Activated CD4-positive, alpha-beta T cell treated with anti-CD3 and anti-CD28 coated beads, Interleukin-2, amount 10 ng/mL, durations not matched to agents 7 days and 5 days (primary cell): ENCODE results near the gene BTBD9. TPM values are rescaled to one million over a fixed set of nuclear protein-coding genes. Genes with fewer than 3 reads are reported as not detected.
"Not testable (repeated sequence)": the region's sequence is repeated elsewhere in the genome, so short reads cannot be mapped to it uniquely, and the experiment has no call there.

Experiments
- CTCF ChIA-PET: fragments of 350-600 bp; sonication (Branson Sonifier 250); formaldehyde crosslinking; loops from one replicate; lab custom pipeline; 2021; ENCODE audit warnings: antibody characterized with exemption; lab: Charles Lee
- POLR2A ChIA-PET: fragments of 350-600 bp; sonication (Branson Sonifier 250); formaldehyde crosslinking; loops from one replicate; lab custom pipeline; 2021; ENCODE audit warnings: antibody characterized with exemption; lab: Charles Lee
- DNase-seq: peaks from one replicate; pipeline ENCODE4 v3.0.0-alpha.2; 2020
- H3K27ac Mint-ChIP-seq: one replicate; pipeline ENCODE4 v1.8.0; 2021; ENCODE audit warnings: mild to moderate bottlenecking, moderate library complexity, mixed read lengths
- H3K27me3 Mint-ChIP-seq: one replicate; pipeline ENCODE4 v1.8.0; 2021; ENCODE audit warnings: mixed read lengths
- H3K36me3 Mint-ChIP-seq: one replicate; pipeline ENCODE4 v1.8.0; 2021; ENCODE audit warnings: low read depth, mixed read lengths
- H3K4me1 Mint-ChIP-seq: one replicate; pipeline ENCODE4 v1.8.0; 2021; ENCODE audit warnings: mixed read lengths
- H3K4me3 Mint-ChIP-seq: one replicate; pipeline ENCODE4 v1.8.0; 2021; ENCODE audit warnings: mild to moderate bottlenecking, moderate library complexity, mixed read lengths
- H3K9me3 Mint-ChIP-seq: one replicate; pipeline ENCODE4 v1.8.0; 2021; ENCODE audit warnings: mixed read lengths
- total RNA-seq, 2 experiments: library from RNA; stranded (reverse); gene quantifications; one replicate each; pipeline ENCODE4 v1.2.3, GENCODE V29; 2021

Gene BTBD9
- total RNA-seq, 2 experiments from 2014 or later, result 12.0 to 12.6 TPM

DNA sequence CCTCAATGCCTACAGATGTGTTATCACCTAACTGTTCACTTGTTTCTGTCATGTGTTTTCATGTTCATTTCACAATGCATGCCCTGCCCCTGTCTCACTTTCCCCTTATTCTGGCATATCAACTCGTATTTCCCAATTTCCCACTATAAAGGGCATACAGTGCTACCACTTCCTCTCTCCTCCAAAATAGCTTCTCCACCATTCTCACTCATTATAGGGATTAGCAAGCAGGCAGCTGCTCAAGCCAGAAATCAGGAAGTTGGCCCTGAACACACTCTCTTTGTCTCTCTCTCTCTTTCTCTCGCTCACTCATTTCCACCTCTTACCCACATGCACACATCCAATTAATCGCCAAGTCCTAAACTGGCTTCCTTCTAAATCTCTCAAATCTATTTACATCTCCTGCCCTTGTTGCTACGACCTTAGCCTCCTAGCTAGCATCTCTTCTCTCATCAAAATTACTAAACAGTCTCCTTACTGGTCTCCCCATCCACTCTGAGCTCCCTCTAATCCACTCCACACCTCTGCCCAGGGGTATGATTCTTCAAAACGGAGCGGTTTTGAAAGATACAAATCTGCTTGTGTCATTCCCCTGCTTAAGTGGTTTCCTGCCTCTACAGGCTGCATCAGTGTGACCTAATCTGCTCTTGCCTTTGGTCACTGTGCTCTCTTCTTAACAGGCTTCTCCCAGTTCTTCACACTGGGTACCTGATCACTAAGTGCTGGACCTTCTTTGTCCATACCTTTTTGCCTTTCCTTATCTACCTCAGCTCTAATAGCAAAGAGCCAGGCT lies 196.2 kb downstream of the BTBD9 start:
- Mint-ChIP-seq H3K9me3 (no peaks in the 10 kb centered on the region), H3K27ac (no peak overlapping the region)
- CTCF ChIA-PET, result interaction anchor here (1.6 kb wide), 1 partner anchor 11 kb away, joined by 3 read pairs; no protein-coding TSS in a partner anchor

GRCh38 chr6:38438097-38438496 lies 201.6 kb downstream of the BTBD9 start:
- Mint-ChIP-seq H3K9me3 (no peaks in the 10 kb centered on the region), H3K4me1 (peaks cover 8% of the 10 kb centered on the region), H3K27me3 (no peaks in the 10 kb centered on the region), H3K27ac (no peak overlapping the region), H3K36me3 (no peaks in the 10 kb centered on the region), H3K4me3 (no peak overlapping the region)
- ChIA-PET POLR2A (no interaction called here), CTCF (no interaction called here)
- DNase-seq, result no peak

More for the DNA sequence above, 196.2 kb downstream of the BTBD9 start:
- Mint-ChIP-seq H3K27me3 (no peaks in the 10 kb centered on the region), H3K4me3 (no peak overlapping the region), H3K36me3 (no peaks in the 10 kb centered on the region), H3K4me1 (peaks cover 11% of the 10 kb centered on the region)
- no peak for DNase-seq
- POLR2A ChIA-PET, result no interaction called here

DNA sequence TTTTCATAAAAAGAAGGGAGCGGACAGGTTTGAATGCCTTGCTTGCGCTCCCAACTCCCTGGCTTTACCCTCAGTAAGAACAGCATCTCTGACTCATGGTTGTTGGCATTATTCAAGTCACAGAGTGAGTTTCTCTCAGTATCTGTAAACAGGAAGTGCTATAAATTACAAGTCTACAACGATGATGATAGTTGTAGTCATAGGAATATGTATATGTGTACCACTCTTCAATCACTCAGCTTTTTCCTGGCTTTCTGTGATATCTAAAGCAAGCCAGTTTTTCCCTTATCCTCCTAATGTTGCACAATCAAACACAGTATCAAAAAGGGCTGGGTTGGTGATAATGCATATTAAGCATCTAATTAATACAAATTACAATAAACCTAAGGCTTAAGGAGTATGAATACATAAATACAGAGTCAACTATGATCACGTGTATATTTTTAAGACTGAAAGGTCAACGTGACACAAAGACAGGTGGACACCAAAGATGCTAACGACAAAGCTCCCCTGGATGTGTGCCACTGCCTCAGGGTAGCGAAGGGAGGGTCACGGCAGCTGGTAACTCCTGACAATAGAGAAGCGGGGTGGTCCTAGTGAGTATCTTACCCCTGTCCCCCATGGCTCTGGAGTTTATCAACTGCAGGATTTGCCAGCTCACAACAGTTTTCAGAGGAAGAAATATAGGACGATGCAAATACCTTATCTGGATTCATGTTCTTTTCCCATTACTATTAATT lies 202.8 kb downstream of the BTBD9 start:
- ChIA-PET POLR2A (no interaction called here), CTCF (no interaction called here)
- Mint-ChIP-seq H3K36me3 (no peaks in the 10 kb centered on the region), H3K4me1 (peaks cover 8% of the 10 kb centered on the region), H3K9me3 (no peaks in the 10 kb centered on the region), H3K4me3 (no peak overlapping the region), H3K27me3 (no peaks in the 10 kb centered on the region), H3K27ac (no peak overlapping the region)
- DNase-seq, result no peak

- Mint-ChIP-seq H3K27me3 (no peaks in the 10 kb centered on the region), H3K36me3 (no peaks in the 10 kb centered on the region), H3K27ac (no peak overlapping the region), H3K9me3 (no peaks in the 10 kb centered on the region), H3K4me1 (peaks cover 8% of the 10 kb centered on the region), H3K4me3 (no peak overlapping the region)
- ChIA-PET POLR2A (no interaction called here), CTCF (no interaction called here)
- DNase-seq, result no peak
Measured at GRCh38 chr6:38435330-38435729, 204.4 kb downstream of the BTBD9 start.

- Mint-ChIP-seq H3K36me3 (no peaks in the 10 kb centered on the region), H3K27ac (no peak overlapping the region), H3K4me3 (no peak overlapping the region), H3K27me3 (no peaks in the 10 kb centered on the region), H3K4me1 (peaks cover 8% of the 10 kb centered on the region), H3K9me3 (no peaks in the 10 kb centered on the region)
- no peak for DNase-seq
- ChIA-PET POLR2A (no interaction called here), CTCF (no interaction called here)
Measured at GRCh38 chr6:38434051-38434450, 205.7 kb downstream of the BTBD9 start.

GRCh38 chr6:38432479-38432878 lies 207.2 kb downstream of the BTBD9 start:
- ChIA-PET CTCF (no interaction called here), POLR2A (no interaction called here)
- Mint-ChIP-seq H3K27me3 (no peaks in the 10 kb centered on the region), H3K4me3 (no peak overlapping the region), H3K36me3 (no peaks in the 10 kb centered on the region), H3K9me3 (no peaks in the 10 kb centered on the region), H3K4me1 (peaks cover 8% of the 10 kb centered on the region), H3K27ac (no peak overlapping the region)
- DNase-seq, result no peak

GRCh38 chr6:38432079-38432478 lies 207.7 kb downstream of the BTBD9 start:
- Mint-ChIP-seq H3K36me3 (no peaks in the 10 kb centered on the region), H3K4me1 (peaks cover 7% of the 10 kb centered on the region), H3K4me3 (no peak overlapping the region), H3K9me3 (no peaks in the 10 kb centered on the region), H3K27me3 (no peaks in the 10 kb centered on the region), H3K27ac (no peak overlapping the region)
- no peak for DNase-seq
- POLR2A ChIA-PET, result no interaction called here
- CTCF ChIA-PET, result no interaction called here

DNA sequence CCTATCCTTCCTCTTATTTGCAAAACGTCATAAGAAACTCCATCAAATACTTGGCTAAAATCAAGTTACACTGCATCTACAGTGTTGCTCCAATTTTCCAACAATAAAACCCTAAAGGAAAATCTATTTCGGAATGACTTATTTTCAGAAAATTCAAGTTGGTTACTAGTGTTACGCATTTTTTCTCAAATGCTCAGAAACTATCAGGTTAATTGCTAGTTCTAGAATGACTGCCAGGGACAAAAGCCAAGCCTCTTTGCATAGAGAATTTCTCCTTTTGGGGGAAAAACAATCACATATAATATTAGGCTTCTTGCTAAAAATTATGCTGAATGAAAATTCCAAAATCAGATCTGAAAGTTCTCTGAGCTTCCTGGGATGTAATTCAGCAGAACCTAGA lies 210.2 kb downstream of the BTBD9 start:
- no peak for DNase-seq
- Mint-ChIP-seq H3K36me3 (no peaks in the 10 kb centered on the region), H3K9me3 (no peaks in the 10 kb centered on the region), H3K27ac (no peak overlapping the region), H3K27me3 (no peaks in the 10 kb centered on the region), H3K4me1 (no peaks in the 10 kb centered on the region), H3K4me3 (no peak overlapping the region)
- ChIA-PET CTCF (no interaction called here), POLR2A (no interaction called here)

DNA sequence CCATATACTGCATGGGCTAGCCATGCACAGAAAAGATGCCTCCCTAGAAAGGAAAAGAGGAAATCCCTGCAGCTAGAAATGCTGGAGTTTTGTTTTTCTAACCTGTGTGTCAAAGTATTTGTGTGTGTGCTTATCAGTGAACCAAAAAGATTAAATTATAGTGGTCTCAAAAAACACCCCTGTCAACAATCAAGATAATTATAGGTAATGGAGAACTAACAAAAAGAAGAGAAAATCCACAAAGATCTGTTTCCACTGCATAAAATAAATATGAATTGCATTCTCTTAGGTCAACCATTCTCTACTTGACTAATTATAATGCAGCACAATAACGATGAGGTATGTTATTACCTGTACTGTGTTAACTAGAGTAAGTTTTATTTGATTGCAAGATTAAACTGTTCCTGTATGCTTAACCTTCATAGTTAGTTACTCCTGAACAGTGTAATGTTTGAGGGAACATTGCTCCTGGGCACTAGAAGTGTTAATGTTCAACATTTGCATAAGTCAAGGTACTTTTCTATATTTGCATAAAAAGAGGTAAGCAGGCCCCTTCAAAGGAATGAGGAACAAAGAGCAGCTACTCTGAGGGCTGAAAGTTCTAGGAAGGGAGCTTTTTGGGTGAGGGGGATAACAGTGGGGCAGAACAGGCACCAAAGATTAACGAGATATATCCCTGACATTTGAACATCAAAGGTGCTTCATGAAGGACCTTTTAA lies 212.1 kb downstream of the BTBD9 start:
- ChIA-PET POLR2A (no interaction called here), CTCF (interaction anchor here (0.6 kb wide), 1 partner anchor 516 kb away, joined by 3 read pairs; no protein-coding TSS in a partner anchor)
- no peak for DNase-seq
- Mint-ChIP-seq H3K4me1 (no peaks in the 10 kb centered on the region), H3K27me3 (no peaks in the 10 kb centered on the region), H3K9me3 (no peaks in the 10 kb centered on the region), H3K4me3 (no peak overlapping the region), H3K36me3 (no peaks in the 10 kb centered on the region), H3K27ac (no peak overlapping the region)

- H3K27me3 Mint-ChIP-seq, result not testable (repeated sequence)
Measured at GRCh38 chr6:38425788-38426488, 213.8 kb downstream of the BTBD9 start.

GRCh38 chr6:38423746-38424145 lies 216.0 kb downstream of the BTBD9 start:
- no peaks in the 10 kb centered on the region for H3K9me3 Mint-ChIP-seq
- ChIA-PET POLR2A (no interaction called here), CTCF (no interaction called here)
- no peak overlapping the region for H3K27ac Mint-ChIP-seq
- DNase-seq, result no peak
- no peak overlapping the region for H3K4me3 Mint-ChIP-seq
- H3K36me3 Mint-ChIP-seq, result no peaks in the 10 kb centered on the region
- H3K4me1 Mint-ChIP-seq, result no peaks in the 10 kb centered on the region
- H3K27me3 Mint-ChIP-seq, result no peaks in the 10 kb centered on the region

More at GRCh38 chr6:38425788-38426488, 213.8 kb downstream of the BTBD9 start:
- DNase-seq, H3K27ac Mint-ChIP-seq, H3K4me1 Mint-ChIP-seq, H3K4me3 Mint-ChIP-seq, POLR2A ChIA-PET, H3K36me3 Mint-ChIP-seq, H3K9me3 Mint-ChIP-seq: not testable (repeated sequence)
- CTCF ChIA-PET, result interaction anchor here (1.1 kb wide), 1 partner anchor 117 kb away, joined by 3 read pairs; no protein-coding TSS in a partner anchor

GRCh38 chr6:38420207-38420606 lies 219.5 kb downstream of the BTBD9 start:
- Mint-ChIP-seq H3K27me3 (no peaks in the 10 kb centered on the region), H3K27ac (no peak overlapping the region), H3K4me1 (no peaks in the 10 kb centered on the region), H3K9me3 (no peaks in the 10 kb centered on the region), H3K36me3 (no peaks in the 10 kb centered on the region), H3K4me3 (no peak overlapping the region)
- ChIA-PET CTCF (no interaction called here), POLR2A (no interaction called here)
- no peak for DNase-seq
